ENCODE results near the gene RRP9.

The RRP9 gene

DNA sequence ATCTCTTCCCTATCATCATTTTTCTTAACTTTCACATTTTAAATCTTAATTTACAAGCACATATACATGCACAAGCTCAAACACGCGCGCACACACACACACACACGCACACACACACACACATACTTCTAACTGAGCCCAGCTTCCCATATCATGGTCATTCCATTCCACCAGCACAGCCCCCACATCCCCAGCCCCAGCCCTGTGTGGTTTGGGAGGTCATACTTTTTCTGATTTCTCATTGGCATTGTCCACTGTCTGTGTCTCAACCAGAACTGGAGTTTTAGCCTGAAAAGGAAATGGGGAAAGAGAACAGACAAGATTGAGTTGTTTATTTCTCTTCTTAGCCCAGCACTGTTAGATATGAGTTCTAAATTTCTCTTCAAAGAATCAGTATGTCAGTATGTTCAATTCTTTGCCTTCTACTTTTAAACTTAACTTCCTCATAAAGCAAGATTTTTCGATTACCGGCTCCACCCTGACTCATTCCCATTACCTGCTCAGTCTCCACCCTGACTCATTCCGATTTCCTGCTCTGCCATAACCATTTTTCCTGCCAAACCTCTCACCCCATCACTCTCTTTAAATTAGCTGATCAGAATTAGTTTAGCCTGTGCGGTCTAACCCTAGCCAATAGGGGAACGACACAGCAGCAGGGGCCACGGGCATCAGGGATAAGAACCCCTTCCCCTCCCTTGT, 44.9 kb downstream of the RRP9 start:
- no peak for DNase-seq

DNA sequence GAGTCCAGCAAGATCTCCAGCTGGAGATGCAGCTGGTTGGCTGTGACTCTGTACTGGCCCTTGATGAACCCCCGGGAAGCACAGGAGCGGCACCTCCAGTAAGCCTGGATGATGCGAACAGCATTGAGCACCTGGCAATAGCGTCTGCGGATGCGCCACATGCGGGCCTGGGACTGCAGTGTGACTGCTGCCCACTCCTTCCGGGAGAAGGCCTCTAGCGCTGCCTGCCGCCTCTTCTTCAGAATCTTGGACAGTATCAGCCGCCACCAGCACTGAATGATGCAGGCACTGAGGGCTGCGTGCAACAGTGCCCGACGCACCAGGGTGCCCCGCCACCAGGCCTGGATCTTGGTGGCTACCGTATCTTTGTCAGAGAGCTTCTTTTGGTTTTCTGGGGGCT, 46.8 kb downstream of the RRP9 start:
- DNase-seq, result no peak

DNA sequence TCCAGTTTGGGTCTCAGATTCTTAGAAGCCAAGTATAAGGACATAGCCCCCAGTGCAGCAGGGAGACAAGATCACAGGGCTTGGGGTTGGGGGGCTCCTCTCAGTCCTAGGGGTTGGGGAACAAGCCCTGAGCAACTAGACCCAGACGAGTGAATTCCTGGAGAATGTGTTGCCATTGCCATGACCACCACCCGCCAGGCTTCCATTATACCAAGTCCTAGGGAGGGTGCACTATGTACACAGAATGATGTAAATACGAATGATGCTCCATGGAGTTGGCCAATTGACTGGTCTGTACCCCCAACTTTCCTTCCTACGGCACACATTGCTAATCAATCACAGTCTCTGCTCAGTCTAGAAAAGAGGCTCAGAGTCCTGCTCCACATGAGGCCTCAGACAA, 47.3 kb downstream of the RRP9 start:
- DNase-seq, result no peak

GRCh38 chr3:51891242-51892039, 50.3 kb downstream of the RRP9 start:
- no peak for DNase-seq

GRCh38 chr3:51888463-51889105, 53.1 kb downstream of the RRP9 start:
- DNase-seq, result no peak

- no peak for DNase-seq
These were observed 54.1 kb downstream of the RRP9 start for GRCh38 chr3:51887620-51888019.

DNA sequence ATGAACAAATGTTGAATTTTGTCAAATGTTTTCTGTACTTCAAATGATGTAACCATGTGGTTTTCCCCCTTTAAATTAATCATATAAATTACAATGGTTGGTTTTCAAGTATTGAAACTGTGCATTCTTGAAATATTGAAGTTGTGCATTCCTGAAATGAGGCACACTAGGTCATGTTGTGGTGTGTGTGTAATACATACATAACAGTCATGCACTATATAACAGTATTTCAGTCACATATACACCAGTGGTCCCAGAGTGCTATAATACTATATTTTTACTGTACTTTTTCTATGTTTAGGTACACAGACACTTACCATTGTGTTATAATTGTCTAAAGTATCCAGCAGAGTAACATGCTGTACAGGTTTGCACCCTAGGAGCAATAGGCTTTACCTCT, 55.3 kb downstream of the RRP9 start:
- no peak for DNase-seq
